Erythroblast (primary cell): Measurements from ENCODE around the gene FNDC3B.

Source experiments
- GATA1 ChIP-seq: IDR thresholded peaks from 2 replicates; pipeline ENCODE4 v1.6.1; 2011; ENCODE audit warnings: low read depth, mild to moderate bottlenecking, control low read depth, low read length, moderate library complexity
- POLR2A ChIP-seq: IDR thresholded peaks from 2 replicates; pipeline ENCODE4 v1.6.1; 2011; ENCODE audit warnings: mild to moderate bottlenecking, low read length

- TF ChIP-seq POLR2A (no peak), GATA1 (no peak)
Observed at GRCh38 chr3:172007065-172007370, 32.4 kb upstream of the FNDC3B start.
